RWPE1 (cell line): ENCODE results near the gene B3GNT9.

ENCODE experiments used
- CTCF ChIA-PET: fragments of 350-600 bp; sonication (Branson Sonifier 250); formaldehyde crosslinking; extraction: SDS; loops from one replicate; lab custom pipeline; 2021; lab: Yijun Ruan, JAX
- POLR2A ChIA-PET: fragments of 400-600 bp; formaldehyde crosslinking; extraction: SDS; loops from one replicate; lab custom pipeline; 2020; ENCODE audit warnings: antibody characterized with exemption; ENCODE audit not compliant: low non-redundant PET; lab: Yijun Ruan, JAX
- DNase-seq: peaks from one replicate; pipeline ENCODE4 v3.0.0; 2012; ENCODE audit warnings: low spot score
- H3K27ac ChIP-seq: fragments of 450-650 bp; 2 replicates; pipeline ENCODE4 v1.5.1; 2017
- CTCF ChIP-seq: fragments of 450-650 bp; conservative IDR thresholded peaks from 2 replicates; pipeline ENCODE4 v1.5.1; 2017; ENCODE audit warnings: low read depth, mild to moderate bottlenecking

Gene B3GNT9

DNA sequence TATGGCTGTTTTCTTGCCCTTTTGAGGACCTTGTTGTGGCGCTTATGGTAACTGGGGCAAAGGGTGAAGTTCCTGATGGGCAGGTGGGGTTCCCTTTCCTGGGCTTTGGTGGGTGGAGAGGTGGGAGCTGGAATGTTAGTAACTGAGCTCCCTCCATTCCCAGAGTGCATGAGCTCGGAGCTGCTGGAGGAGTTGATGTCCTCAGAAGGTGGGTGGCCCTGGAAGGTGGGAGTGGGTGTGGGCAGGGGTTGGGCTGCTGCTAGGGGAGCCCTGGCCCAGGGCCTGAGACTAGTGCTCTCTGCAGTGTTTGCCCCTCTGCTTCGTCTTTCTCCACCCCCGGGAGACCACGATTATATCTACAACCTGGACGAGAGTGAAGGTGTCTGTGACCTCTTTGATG lies 46.9 kb upstream of the B3GNT9 start:
- no peak for DNase-seq
- TF ChIP-seq CTCF, result no peak
- H3K27ac ChIP-seq, result peak overlapping the region; percentile 92
- POLR2A ChIA-PET, result interaction anchor here (0.6 to 0.8 kb wide), 2 partner anchors 19 to 49 kb away, joined by 3 read pairs; partner anchors contain the start of gene FHOD1
- CTCF ChIA-PET, result interaction anchor here (0.5 to 4.5 kb wide), 13 partner anchors 10 to 650 kb away, joined by 3 to 20 read pairs (median 4); partner anchors contain the start of genes FHOD1 and TMEM208

DNA sequence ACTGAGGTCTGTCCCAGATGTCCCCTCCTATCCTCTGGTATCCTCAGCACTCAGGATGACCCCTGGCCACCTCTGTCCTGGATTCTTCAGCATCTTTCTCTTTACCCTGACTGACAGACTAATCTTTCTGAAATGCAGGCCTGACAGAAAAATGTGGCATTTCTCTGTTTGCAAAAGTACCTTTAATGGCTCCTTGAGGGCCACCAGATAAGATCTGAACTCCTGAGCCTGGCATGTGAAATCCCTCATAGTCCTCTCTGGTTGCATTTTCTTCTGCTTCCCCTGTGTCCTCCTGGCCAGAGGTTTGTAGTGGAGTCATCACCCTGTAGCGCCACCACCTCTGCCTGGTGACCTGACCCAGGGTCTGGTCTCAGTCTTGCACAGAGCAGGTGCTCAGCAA lies 46.1 kb upstream of the B3GNT9 start:
- CTCF ChIA-PET, result interaction anchor here (0.5 to 4.5 kb wide), 5 partner anchors 10 to 179 kb away, joined by 3 to 19 read pairs (median 6); no protein-coding TSS in a partner anchor
- no peak for TF ChIP-seq CTCF
- POLR2A ChIA-PET, result no interaction called here

DNA sequence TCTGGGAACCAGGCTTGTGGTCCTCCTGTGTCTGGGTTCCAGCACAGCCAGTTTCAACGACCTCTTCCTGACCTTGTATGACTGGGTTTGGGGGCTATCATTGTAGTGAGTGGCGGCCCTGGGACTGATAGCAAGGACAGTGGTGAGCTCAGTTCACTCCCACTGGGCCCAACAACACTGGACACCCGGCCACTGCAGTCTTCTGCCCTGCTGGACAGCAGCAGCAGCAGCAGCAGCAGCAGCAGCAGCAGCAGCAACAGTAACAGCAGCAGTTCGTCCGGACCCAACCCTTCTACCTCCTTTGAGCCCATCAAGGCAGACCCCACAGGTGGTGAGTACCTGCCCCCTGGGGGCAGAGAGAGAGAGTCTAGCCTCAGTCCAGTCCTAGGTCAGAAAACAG lies 44.9 kb upstream of the B3GNT9 start:
- TF ChIP-seq CTCF, result no peak
- H3K27ac ChIP-seq, result peak overlapping the region; percentile 92
- CTCF ChIA-PET, result interaction anchor here (0.6 kb wide), 1 partner anchor 242 kb away, joined by 3 read pairs; no protein-coding TSS in a partner anchor
- no peak for DNase-seq
- POLR2A ChIA-PET, result interaction anchor here (0.7 kb wide), 1 partner anchor 21 kb away, joined by 3 read pairs; no protein-coding TSS in a partner anchor

More for the DNA sequence above, 46.1 kb upstream of the B3GNT9 start:
- peak overlapping the region; percentile 92 for H3K27ac ChIP-seq
- DNase-seq, result no peak

DNA sequence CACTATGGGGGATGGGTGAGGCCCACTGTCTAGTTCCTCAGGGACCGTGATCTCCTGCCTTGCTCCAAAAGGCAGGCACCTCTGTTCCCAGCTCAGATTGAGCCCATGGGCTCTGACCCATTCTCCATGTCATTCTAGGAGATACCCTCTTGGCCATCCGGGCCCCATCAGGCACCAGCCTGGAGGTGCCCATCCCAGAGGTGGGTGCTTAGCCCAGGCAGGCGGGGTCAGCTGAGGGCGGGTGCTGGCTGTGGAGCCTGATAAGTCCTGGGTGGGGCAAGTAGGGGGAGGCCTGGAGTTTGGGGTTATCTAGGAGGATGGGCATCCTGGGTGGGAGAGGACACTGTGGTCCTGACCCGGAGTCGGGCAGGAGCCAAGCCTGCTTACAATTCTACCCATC lies 43.5 kb upstream of the B3GNT9 start:
- TF ChIP-seq CTCF, result no peak
- CTCF ChIA-PET, result interaction anchor here (0.5 kb wide), 1 partner anchor 641 kb away, joined by 5 read pairs; no protein-coding TSS in a partner anchor

GRCh38 chr16:67193536-67193935 lies 42.7 kb upstream of the B3GNT9 start:
- TF ChIP-seq CTCF, result no peak
- ChIA-PET CTCF (interaction anchor here (0.5 to 1.5 kb wide), 3 partner anchors 24 to 642 kb away, joined by 4 to 5 read pairs (median 4); no protein-coding TSS in a partner anchor), POLR2A (interaction anchor here (1.3 kb wide), 1 partner anchor 11 kb away, joined by 3 read pairs; no protein-coding TSS in a partner anchor)
- DNase-seq, result no peak
- H3K27ac ChIP-seq, result peak overlapping the region; percentile 92

More for the DNA sequence above, 43.5 kb upstream of the B3GNT9 start:
- H3K27ac ChIP-seq, result peak overlapping the region; percentile 92
- POLR2A ChIA-PET, result no interaction called here
- no peak for DNase-seq

DNA sequence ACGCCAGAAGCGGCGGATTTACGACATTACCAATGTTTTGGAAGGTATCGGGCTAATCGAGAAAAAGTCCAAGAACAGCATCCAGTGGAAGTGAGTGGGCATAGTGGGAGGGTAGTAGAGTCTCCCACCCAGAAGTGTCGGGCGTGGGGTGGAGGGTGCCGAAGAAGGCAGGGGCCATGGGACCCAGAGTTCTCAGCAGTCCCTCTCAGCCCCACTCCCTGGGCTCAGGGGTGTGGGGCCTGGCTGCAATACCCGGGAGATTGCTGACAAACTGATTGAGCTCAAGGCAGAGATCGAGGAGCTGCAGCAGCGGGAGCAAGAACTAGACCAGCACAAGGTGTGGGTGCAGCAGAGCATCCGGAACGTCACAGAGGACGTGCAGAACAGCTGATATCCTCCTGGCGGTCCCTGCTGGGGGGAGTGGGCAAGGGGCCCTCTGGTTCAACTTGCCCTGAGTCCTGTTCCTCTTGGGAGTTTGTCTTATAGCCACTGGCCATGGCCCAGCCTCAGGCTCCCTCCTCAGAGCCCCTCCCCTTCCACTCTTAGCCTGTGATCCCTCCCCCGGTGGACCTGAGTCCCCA lies 42.1 kb upstream of the B3GNT9 start:
- ChIA-PET CTCF (interaction anchor here (1.0 to 1.5 kb wide), 2 partner anchors 23 to 175 kb away, joined by 4 read pairs; no protein-coding TSS in a partner anchor), POLR2A (interaction anchor here (0.7 to 1.3 kb wide), 2 partner anchors 11 to 46 kb away, joined by 3 read pairs; no protein-coding TSS in a partner anchor)
- peak overlapping the region; percentile 74 for H3K27ac ChIP-seq
- no peak for DNase-seq
- no peak for TF ChIP-seq CTCF
